ENCODE results near the gene ADAMTSL1.

ADAMTSL1 gene

GRCh38 chr9:18877984-18878383, 404.0 kb downstream of the ADAMTSL1 start:
- DNase-seq = no peak

GRCh38 chr9:18881758-18882157, 407.8 kb downstream of the ADAMTSL1 start:
- no peak for DNase-seq

DNA sequence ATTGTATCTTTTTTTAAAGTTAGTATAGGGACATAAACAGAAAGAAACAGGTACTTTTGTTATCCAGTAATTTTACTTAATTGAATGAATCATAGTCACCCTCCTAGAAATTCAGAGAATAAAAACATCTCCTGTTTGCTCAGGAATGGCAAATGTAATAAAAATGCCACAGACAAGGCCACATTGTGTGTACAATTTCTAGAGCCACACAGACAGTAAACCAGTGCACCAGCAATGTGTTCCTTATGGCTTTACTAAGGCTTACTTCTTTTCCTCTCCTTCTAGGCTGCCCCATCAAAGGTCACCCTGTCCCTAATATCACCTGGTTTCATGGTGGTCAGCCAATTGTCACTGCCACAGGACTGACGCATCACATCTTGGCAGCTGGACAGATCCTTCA, 413.6 kb downstream of the ADAMTSL1 start:
- no peak for DNase-seq

DNA sequence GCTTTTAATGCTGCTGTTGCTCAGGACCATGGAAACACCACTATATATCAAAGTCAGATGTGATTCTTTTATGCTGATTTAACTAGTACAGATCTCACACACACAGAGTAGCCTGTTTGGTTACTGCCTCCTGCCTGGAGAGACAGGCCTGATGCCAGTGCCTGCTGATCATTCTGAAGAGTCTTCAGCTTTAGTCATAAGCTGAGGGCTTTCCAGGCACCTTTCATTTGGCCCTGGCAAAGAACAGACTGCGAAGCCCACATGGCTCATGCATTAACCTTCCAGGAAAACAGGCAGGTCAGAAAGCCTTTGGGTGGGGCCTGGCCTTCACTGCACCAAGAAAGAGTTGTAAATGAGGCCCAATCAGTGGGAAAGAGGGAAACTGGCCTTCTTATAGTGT, 414.3 kb downstream of the ADAMTSL1 start:
- DNase-seq = no peak

DNA sequence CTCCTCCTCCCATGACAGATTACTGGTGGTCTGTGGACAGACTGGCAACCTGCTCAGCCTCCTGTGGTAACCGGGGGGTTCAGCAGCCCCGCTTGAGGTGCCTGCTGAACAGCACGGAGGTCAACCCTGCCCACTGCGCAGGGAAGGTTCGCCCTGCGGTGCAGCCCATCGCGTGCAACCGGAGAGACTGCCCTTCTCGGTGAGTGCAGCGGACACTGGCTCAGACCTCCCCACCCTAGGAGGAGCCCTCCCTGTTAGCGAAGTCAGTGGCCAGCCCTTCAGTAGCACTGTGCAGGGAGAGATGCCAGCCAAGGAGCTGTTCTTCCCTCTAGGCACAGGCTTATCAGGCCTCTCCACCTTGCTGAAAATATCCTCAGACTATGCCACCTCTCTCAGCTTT, 415.6 kb downstream of the ADAMTSL1 start:
- no peak for DNase-seq

DNA sequence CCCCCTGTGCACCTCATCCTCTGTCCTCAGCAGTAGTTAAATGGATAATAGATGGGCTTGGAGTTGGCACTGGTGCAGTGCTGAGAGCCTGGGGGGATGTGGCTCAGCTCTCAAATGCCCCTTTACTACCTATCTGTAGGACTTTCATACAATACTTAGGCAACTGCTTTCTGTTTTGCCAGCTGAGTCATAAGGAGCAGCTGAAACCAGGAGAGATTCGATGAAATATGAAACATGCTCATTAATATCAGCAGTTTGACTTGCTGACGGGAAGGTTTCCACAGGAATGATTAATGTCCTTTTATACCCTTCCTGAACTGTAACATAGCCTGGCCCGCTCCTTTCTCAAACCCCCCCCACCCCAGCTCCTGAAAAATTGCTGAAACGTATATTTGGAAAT, 416.4 kb downstream of the ADAMTSL1 start:
- no peak for DNase-seq

DNA sequence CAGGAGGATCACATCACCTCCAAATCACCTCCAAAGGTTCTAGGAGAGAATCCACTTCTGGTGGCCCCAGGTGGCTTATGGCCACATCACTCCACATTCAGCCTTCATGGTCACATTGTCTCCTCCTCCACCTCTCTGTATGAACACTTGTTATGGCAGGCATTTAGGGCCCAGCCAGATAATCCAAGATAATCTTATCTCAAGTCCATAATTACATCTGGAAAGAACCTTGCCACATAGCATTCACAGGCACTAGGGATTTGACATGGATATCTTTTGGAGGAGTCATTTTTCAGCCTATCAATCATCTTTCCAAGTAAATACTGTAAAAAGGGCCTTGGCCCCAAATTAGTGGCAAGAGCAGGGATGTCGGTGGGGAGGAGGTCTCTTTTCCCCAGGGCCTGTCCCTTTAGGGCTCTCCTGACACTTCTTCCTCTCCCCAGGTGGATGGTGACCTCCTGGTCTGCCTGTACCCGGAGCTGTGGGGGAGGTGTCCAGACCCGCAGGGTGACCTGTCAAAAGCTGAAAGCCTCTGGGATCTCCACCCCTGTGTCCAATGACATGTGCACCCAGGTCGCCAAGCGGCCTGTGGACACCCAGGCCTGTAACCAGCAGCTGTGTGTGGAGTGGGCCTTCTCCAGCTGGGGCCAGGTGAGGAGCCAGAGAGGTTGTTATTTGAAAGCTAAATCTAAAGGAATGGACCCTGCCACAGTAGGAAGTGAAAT, 418.2 kb downstream of the ADAMTSL1 start:
- DNase-seq = no peak

- no peak for DNase-seq
Measured at GRCh38 chr9:18893046-18893445, 419.1 kb downstream of the ADAMTSL1 start.

DNA sequence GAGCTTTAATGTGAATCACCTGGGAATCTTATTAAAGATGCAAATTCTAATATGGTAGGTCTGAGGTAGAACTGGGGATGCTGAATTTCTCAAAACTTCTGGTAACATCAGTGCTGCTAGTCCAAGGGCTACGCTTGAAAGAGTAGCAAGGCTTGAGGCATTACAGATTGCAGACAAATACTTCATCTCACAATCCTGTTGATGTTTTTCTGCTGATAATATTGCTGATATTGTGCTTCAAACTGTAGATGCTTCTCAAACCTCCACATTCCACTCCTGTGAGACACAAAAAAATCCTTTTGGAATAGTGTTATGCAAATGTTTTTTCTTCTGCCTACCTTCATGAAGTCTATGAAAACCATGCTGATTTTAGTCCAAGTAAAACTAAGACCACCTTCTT, 419.5 kb downstream of the ADAMTSL1 start:
- no peak for DNase-seq

DNA sequence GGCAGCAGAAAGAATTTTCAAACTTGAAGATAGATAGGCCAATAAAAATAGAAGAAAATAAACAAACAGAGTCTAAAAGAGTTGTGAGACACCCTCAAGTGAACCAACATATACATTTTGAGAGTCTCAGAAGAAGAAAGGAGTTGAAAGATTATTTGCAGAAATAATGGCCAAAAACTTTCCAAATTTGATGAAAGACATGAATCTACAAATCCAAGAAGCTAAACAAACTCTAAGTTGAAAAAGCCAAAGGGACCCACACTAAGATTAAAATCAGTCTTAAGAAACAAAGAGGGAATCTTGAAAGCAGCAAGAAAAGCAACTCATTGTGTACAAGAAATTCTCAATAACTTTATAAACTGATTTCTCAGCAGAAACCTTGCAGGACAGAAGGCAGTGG, 422.1 kb downstream of the ADAMTSL1 start:
- no peak for DNase-seq

DNA sequence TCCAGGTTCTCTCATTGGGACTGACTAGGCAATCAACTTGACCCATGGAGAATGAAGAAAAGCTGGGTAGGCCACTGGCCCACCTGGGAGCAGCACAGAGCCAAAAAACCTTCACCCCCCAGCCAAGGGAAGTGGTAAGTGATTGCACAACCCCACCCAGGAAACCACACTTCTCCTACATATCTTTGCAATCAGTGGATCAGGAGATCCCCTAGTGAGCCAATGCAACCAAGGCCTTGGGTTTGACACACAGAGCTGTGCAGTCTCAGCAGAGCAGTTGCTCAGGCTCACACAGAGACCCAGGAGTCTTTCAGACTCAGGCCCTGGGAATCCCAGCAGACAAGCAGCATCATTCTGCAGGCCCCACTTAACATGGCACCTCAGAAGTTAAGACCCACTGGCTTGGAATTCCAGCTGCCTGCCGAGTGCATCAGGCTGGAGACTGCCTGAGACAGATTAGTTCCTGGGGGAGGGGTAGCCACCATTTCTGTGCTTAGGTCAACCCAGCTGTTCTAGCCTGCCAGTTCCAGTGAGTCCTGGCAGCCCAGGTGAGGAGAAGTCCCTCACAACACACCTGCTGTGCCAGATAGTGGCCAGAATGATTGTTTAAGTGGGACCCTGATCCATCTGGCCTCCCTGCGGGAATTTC, 422.7 kb downstream of the ADAMTSL1 start:
- DNase-seq = no peak

- no peak for DNase-seq
Measured at GRCh38 chr9:18903450-18903849, 429.5 kb downstream of the ADAMTSL1 start.

DNA sequence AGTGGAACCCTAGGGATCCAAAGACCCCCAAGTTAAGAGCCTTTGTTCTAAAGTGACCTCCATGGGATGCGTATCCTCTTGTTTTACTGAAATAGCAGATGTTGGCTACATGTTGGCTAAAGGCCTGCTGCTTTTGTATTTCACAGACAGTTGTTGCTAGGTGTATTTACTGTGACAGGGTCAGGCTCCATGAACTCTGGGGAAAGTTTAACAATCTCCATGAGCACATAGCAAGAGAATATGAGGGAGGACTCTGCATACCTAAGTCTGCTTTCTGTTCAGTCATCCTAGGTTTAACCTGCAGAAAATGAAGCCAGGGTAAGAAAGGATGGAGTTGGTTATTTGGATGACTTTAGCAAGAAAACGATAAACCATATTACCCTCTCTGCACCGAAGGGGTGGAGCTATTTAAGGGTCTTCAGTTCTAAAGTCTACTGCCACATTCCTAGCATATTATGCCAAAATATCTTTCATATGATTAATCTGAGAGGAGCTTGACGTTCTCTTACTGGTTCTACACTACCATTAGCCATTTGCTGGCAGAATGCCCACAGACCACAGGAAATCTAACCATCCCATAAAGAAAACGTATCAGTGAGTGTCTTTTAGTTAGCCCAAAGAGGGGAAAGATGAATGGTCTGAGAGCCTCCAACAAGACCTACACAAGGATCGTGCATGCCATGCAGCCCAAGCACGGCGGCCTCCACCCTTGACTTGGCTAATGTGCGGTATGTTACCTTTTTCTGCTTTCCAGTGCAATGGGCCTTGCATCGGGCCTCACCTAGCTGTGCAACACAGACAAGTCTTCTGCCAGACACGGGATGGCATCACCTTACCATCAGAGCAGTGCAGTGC, 431.3 kb downstream of the ADAMTSL1 start:
- DNase-seq = no peak

DNA sequence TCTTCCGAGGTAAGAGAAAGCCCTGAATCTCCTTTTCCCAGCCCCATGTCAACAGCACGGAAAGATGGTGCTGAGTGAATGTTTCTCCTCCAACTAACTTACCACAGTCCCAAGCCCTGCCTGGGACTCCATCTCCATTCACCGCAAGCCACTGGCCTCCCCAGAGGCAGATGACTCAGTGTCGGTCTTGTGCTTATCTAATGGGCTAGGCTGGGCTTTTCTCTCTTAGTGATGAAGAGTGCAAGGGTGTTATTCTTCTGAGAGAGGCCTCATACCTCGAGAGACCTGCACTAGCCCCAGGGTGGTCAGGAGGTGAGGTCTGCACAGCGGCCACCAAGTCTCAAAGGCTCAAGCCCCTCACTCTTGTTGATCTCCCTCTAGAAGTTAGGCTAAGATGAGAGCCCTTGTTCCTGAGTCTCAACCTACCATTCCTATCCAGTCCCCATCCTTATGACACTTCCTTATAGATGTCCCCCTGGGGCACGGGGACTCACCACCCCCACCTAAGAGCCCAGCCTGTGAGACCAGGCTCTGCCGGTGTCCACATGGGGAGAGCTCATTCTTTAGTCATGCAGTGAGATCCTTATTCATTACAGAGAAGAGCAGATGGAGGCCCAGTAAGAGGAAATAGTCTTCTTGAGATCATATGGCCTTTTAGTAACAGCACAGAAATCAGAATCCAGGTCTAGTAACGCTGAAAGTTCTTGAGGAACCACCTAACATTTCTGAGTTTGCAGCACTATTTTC, 432.1 kb downstream of the ADAMTSL1 start:
- DNase-seq = no peak

- DNase-seq = no peak
Measured at GRCh38 chr9:18906656-18907395, 432.9 kb downstream of the ADAMTSL1 start.

GRCh38 chr9:18907927-18908625, 434.1 kb downstream of the ADAMTSL1 start:
- DNase-seq = no peak

DNA sequence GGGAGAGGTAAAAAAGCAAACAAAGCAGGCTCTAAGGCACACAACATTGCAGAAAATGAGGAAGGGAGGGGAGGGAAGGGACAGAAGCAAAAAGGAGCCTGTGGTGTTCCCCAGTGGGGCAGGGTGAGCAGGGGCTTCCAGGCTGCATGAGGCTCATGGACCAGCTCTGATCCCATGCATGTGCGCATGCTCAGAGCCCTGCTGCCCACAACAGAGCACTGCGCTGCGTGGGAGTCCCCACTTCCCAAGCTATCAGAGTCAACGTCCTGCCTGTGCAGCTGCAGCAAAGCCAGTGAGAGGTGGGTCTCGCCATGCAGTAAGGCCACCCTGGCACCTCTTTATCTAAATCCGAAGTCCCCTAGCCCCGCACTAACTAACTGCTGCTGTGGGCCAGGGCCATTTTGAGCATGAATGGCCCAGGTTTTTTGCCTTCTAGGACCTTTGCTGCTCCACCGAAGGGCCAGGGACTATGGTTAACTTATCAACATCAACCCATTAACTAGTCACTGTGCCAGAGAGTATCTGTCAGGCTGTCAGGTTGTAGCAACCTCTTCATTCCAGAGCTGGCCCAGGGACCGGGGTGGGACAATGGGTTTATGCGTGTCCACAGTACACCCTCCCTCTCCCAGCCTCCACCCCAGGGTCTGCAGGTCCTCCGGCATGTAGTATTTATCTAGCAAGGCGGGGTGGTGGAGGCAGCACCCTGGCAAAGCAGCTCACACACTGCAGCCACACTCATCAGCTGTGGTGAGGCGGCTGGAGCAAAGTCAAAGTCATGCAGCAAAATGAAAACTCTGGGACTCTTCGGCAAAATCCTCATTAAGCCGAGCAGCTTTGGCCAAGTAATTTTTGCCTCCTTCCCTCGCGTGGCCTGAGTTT, 435.4 kb downstream of the ADAMTSL1 start:
- DNase-seq = no peak

DNA sequence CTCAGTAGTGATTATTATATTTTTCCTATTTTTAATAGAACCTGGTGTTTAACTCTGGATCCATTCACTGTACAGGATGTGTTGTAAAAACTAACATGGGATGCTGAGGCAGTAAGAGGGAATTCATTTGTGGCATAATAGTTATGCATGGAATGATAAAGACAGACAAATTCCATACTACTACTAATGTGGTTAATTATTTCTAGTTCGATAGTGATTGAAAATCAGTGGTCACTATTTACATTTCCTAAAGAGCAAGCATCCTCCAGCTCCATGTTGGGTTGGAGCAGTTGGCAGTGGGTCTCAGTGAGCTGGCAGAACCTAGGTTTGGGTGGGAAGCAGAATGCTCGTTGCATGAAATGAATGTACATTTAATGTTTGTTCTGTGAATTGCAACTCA, 436.5 kb downstream of the ADAMTSL1 start:
- no peak for DNase-seq

- DNase-seq = no peak
Measured at GRCh38 chr9:18910916-18911315, 437.0 kb downstream of the ADAMTSL1 start.

GRCh38 chr9:18911714-18912342, 437.9 kb downstream of the ADAMTSL1 start:
- DNase-seq = no peak

Data from activated naive CD4-positive, alpha-beta T cell treated with Interleukin-2 at 50 U/mL for 16 hours (primary cell).